MG63 (cell line): Measurements from ENCODE around the gene CKS2. TPM values are rescaled to one million over a fixed set of nuclear protein-coding genes. Genes with fewer than 3 reads are reported as not detected.
"Not testable (repeated sequence)": the region's sequence is repeated elsewhere in the genome, so short reads cannot be mapped to it uniquely, and the experiment has no call there.

Experiments used
- DNase-seq: peaks from one replicate; pipeline ENCODE4 v3.0.0-alpha.2; 2020
- H3K27me3 ChIP-seq: fragments of 250-450 bp; sonication (Bioruptor Pico); 2 replicates; pipeline ENCODE4 v1.5.1; 2020; ENCODE audit warnings: mild to moderate bottlenecking, moderate library complexity
- H3K36me3 ChIP-seq: fragments of 250-450 bp; sonication (Bioruptor Pico); 2 replicates; pipeline ENCODE4 v1.5.1; 2020; ENCODE audit warnings: mild to moderate bottlenecking, moderate library complexity
- H3K4me3 ChIP-seq: fragments of 250-450 bp; sonication (Bioruptor Pico); 2 replicates; pipeline ENCODE4 v1.5.1; 2020; ENCODE audit warnings: mild to moderate bottlenecking, moderate library complexity
- H3K9me3 ChIP-seq: fragments of 250-450 bp; sonication (Bioruptor Pico); 2 replicates; pipeline ENCODE4 v1.5.1; 2020; ENCODE audit warnings: mild to moderate bottlenecking, moderate library complexity
- total RNA-seq: library from RNA; depleted of rRNA; stranded (reverse); fragments of >200 nt; shearing (Covaris generic); gene quantifications from 2 replicates; pipeline ENCODE4 v1.2.3, GENCODE V29; 2014; ENCODE audit warnings: low replicate concordance

The CKS2 gene
- total RNA-seq, 1 experiment from 2014 or later = 335 TPM

DNA sequence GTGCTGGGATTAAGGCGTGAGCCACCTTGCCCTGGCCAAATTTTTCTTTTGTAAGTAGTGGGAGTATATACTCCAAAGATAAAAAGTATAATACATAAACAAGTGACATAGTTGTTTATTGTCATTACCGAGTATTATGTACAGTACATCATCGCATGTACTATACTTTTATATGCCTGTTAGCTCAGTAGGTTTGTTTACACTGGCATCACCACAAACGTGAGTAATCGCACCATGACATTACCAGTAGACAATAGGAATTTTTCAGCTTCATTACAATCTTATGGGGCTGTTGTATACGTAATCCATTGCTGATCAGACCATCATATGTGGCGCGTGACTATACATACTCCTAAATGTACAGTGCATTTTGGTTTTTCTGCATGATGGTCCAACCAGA lies 17.1 kb downstream of the CKS2 start:
- no peaks in the 10 kb centered on the region for H3K9me3 ChIP-seq
- H3K36me3 ChIP-seq = peaks cover 35% of the 10 kb centered on the region
- H3K27me3 ChIP-seq = no peaks in the 10 kb centered on the region
- no peak overlapping the region for H3K4me3 ChIP-seq
- DNase-seq = peak; percentile 63

DNA sequence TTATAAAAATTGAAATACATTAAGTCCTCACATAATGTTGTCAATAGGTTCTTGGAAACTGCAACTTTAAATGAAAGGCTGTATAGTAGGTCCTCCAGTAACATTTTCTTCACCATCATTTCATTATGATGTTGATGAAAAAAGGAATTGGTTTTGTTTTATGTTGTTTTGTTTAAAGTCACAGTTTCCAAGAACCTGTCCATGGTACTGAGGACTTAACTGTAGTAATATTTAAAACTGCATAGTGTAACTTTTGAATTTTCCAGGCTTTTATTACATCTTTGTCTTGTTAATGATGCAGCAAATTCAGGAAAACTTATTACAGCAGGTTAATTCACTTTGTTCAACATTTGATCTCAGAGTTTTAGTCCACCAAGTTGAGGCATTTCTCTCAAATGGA lies 18.9 kb downstream of the CKS2 start:
- H3K9me3 ChIP-seq = no peaks in the 10 kb centered on the region
- peaks cover 47% of the 10 kb centered on the region for H3K36me3 ChIP-seq
- no peak for DNase-seq
- H3K4me3 ChIP-seq = no peak overlapping the region
- H3K27me3 ChIP-seq = no peaks in the 10 kb centered on the region

DNA sequence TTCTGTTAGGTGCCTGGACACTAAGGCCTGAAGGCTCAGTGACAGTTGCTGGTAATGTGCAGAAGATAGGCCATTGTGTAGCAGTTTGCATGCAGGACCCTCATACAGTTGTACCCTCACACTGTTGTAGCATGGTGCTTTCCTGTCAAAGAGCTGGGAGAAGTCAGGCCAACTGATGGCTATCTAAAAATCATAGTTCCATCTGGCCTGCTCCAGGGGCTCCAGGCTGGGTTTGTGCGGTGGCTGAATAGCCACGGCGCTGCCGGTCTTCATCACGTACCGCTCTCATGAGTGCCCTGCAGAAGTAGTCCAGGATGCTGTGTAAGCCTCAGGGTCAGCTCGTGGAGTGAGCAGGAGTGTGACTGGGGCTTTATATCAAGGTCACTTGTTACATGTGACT lies 19.5 kb downstream of the CKS2 start:
- no peak for DNase-seq
- no peaks in the 10 kb centered on the region for H3K9me3 ChIP-seq
- peaks cover 47% of the 10 kb centered on the region for H3K36me3 ChIP-seq
- no peak overlapping the region for H3K4me3 ChIP-seq
- H3K27me3 ChIP-seq = no peaks in the 10 kb centered on the region

DNA sequence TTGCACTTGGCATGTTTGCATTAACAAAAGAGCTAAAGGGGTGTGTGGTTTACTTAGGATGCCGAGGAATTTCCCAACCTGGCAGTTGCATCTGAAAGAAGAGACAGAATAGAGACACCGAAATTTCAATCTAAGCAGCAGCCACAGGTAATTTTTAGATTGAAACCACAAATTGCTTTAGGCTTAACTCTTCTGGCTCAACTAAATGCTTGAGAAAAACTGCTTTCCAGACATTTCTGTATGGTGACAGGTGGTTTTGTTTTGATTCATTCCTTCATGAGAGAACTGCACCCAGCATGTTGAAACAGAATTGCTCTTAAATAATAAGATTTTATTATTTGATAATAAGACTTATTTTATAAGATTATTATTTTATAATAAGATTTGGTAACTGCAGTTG lies 28.8 kb downstream of the CKS2 start:
- peaks cover 27% of the 10 kb centered on the region for H3K36me3 ChIP-seq
- no peaks in the 10 kb centered on the region for H3K27me3 ChIP-seq
- H3K4me3 ChIP-seq = no peak overlapping the region
- no peak for DNase-seq
- H3K9me3 ChIP-seq = no peaks in the 10 kb centered on the region

- Histone ChIP-seq H3K27me3 (no peaks in the 10 kb centered on the region), H3K4me3 (no peak overlapping the region), H3K9me3 (no peaks in the 10 kb centered on the region), H3K36me3 (peaks cover 31% of the 10 kb centered on the region)
- DNase-seq = no peak
These were observed 29.3 kb downstream of the CKS2 start for GRCh38 chr9:89340332-89340731.

GRCh38 chr9:89342213-89342612 lies 31.2 kb downstream of the CKS2 start:
- Histone ChIP-seq H3K36me3 (peaks cover 45% of the 10 kb centered on the region), H3K9me3 (no peaks in the 10 kb centered on the region), H3K27me3 (no peaks in the 10 kb centered on the region), H3K4me3 (no peak overlapping the region)
- DNase-seq = no peak

DNA sequence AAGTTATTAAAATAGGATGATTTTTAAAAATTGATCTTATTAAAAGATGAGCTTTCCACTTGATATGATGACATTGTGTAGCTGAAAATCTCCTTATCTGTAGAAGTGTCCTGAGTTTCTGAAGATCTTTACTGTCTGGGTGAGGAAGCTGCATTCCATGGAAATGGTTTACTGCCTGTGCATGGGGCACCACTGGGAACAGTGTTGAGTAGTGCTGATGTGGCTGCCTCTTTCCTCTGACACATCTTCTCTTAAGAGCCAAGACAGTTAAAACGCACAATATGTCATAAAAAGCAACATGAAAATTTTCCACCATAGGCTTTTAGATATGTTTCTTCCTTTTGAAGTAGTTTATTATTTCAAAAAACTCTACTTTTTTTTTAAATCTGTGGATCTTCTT lies 32.0 kb downstream of the CKS2 start:
- H3K27me3 ChIP-seq = no peaks in the 10 kb centered on the region
- H3K36me3 ChIP-seq = peaks cover 48% of the 10 kb centered on the region
- H3K4me3 ChIP-seq = no peak overlapping the region
- no peak for DNase-seq
- no peaks in the 10 kb centered on the region for H3K9me3 ChIP-seq

DNA sequence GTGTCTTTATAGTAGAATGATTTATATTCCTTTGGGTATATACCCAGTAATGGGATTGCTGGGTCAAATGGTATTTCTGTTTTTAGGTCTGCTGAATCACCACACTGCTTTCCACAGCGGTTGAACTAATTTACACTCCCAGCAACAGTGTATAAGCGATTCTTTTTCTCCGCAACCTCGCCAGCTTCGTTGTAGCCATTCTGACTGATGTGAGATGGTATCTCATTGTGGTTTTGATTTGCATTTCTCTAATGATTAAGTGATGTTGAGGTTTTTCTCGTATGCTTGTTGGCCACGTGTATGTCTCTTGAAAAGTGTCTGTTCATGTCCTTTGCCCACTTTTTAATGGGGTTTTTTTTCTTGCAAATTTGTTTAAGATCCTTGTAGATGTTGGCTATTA lies 32.8 kb downstream of the CKS2 start:
- not testable (repeated sequence) for H3K27me3 ChIP-seq, H3K9me3 ChIP-seq, DNase-seq, H3K4me3 ChIP-seq
- H3K36me3 ChIP-seq = peaks cover 54% of the 10 kb centered on the region

- Histone ChIP-seq H3K36me3 (peaks cover 56% of the 10 kb centered on the region), H3K4me3 (no peak overlapping the region)
- DNase-seq = no peak
These were observed 34.5 kb downstream of the CKS2 start for GRCh38 chr9:89345476-89345875.

DNA sequence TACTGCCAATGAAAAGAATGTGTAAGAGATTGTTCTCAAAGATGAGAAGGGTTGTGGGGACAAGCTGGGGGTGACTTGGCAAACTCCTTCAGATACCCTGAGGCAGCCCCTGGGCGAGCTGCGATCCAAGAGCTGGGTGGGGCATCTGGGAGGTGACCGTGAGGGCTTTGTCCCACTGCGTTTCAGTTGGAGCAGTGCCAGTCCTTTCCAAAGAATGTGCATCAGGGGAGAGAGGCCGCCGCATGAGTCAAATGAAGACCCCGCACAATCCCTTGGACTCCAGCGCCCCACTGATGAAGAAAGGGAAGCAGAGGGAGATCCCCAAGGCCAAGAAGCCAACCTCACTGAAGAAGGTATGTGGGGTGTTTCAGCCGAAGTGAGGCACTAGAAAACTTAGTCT lies 35.7 kb downstream of the CKS2 start:
- Histone ChIP-seq H3K9me3 (no peaks in the 10 kb centered on the region), H3K27me3 (no peaks in the 10 kb centered on the region), H3K36me3 (peaks cover 49% of the 10 kb centered on the region), H3K4me3 (no peak overlapping the region)
- DNase-seq = no peak

More at GRCh38 chr9:89345476-89345875, 34.5 kb downstream of the CKS2 start:
- H3K9me3 ChIP-seq = no peaks in the 10 kb centered on the region
- no peaks in the 10 kb centered on the region for H3K27me3 ChIP-seq

DNA sequence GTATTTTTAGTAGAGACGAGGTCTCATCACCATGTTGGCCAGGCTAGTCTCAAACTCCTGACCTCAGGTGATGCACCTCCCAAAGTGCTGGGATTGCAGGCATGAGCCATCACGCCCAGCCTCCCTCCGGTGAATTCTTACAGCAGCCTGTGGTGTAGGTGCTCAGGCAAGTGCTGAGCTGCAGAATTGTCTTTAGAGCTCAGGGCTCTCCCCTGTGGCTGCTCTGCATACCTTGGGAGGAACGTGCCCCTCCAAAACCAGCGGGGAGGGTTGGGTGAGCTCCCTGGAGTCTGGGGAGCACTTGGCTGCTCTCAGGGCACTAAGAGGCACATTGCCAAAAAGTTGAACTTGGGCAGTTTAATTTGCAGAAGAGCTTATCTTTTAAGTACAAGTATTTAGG lies 36.7 kb downstream of the CKS2 start:
- DNase-seq = no peak
- peaks cover 43% of the 10 kb centered on the region for H3K36me3 ChIP-seq
- no peak overlapping the region for H3K4me3 ChIP-seq
- no peaks in the 10 kb centered on the region for H3K9me3 ChIP-seq
- H3K27me3 ChIP-seq = no peaks in the 10 kb centered on the region

GRCh38 chr9:89349607-89350006 lies 38.6 kb downstream of the CKS2 start:
- Histone ChIP-seq H3K4me3 (no peak overlapping the region), H3K36me3 (peaks cover 42% of the 10 kb centered on the region), H3K9me3 (no peaks in the 10 kb centered on the region), H3K27me3 (no peaks in the 10 kb centered on the region)
- no peak for DNase-seq

DNA sequence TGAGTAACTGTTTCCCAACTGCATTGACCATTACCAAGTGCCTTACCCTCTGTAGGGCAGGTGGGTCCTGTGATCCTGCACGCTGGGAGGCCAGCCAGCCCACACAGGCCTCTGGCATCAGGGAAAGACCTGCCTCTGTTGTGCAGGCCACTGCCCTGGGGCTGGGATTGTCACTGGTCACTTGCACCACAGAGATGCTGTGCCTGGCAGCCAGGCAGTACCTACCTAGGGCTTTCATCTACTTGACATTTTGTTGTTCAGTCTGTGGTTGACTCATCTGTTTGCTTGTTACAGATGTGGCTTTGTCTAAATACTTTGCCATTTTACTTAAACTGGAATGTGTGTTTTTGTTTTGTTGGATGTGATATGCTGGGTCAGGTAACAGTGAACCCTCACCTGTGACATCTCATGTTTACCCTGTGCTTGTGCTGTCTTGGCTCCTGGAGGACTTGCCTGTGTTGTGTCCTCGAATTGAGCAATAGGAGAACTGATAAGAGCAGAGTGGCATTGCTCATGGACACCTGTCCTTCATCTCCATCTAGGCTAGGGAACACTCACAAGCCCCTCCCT lies 40.1 kb downstream of the CKS2 start:
- no peak for DNase-seq
- Histone ChIP-seq H3K36me3 (peaks cover 37% of the 10 kb centered on the region), H3K4me3 (no peak overlapping the region), H3K27me3 (no peaks in the 10 kb centered on the region), H3K9me3 (no peaks in the 10 kb centered on the region)

- DNase-seq = no peak
- peaks cover 33% of the 10 kb centered on the region for H3K36me3 ChIP-seq
- no peak overlapping the region for H3K4me3 ChIP-seq
- no peaks in the 10 kb centered on the region for H3K9me3 ChIP-seq
- H3K27me3 ChIP-seq = no peaks in the 10 kb centered on the region
These were observed 40.7 kb downstream of the CKS2 start for GRCh38 chr9:89351584-89352300.

DNA sequence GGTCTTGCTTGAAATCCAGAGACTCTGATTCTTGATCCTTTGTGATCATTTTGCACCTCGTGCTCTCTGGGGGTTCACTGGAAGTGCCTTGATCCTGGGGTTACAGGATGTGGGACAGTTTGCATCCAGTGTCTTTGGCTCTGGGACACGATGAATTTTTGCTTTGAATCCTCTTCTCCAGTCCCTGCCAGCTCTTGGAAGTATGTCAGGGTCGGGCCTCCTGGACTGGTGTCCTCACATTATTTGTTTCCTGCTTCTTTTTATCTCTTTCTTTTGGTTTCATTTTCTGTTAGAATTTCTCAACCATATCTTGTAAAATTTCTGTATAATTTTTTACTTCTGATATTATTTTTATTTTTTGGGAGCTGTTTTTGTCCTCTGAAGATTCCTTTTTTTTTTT lies 41.5 kb downstream of the CKS2 start:
- Histone ChIP-seq H3K36me3 (peaks cover 33% of the 10 kb centered on the region), H3K9me3 (no peaks in the 10 kb centered on the region), H3K4me3 (no peak overlapping the region), H3K27me3 (no peaks in the 10 kb centered on the region)
- no peak for DNase-seq

DNA sequence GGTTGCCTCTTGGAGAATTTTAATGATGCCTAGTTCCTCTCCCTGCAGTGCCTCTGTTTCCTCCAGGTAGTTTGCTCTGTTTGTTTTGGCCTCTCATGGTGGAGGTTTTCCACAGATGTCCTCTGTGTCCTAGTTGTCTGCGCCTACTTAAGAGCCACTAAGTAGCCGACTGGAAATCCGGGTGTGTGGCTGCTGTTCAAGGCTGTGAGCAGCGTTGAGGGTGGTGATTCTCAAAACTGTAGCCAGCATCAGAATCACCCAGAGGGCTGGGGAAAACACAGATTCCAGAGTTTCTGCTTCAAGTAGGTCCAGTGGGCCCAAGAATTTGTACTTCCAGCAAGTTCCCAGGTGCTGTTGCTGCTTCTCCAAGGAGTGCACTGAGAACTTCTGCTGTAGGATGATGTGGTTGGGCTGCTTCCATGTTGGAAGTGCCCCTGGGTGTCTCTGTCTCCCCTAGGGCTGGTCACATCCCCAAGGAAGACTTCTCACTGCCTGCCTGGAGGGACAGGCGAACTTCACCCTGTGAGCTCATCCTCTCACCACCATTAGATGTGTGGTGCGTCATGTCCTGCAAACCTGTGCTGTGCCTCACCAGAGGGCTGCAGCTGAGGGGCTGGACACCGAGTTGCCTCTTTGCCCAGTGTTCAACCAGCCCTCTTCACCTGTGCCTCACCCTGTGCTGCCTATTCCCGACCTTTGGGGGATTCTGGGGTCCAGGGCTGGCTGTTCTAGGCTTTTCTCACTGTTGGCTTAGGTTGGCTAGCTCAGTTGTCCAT lies 42.1 kb downstream of the CKS2 start:
- Histone ChIP-seq H3K27me3 (no peaks in the 10 kb centered on the region), H3K9me3 (no peaks in the 10 kb centered on the region), H3K4me3 (no peak overlapping the region), H3K36me3 (peaks cover 30% of the 10 kb centered on the region)
- DNase-seq = no peak

DNA sequence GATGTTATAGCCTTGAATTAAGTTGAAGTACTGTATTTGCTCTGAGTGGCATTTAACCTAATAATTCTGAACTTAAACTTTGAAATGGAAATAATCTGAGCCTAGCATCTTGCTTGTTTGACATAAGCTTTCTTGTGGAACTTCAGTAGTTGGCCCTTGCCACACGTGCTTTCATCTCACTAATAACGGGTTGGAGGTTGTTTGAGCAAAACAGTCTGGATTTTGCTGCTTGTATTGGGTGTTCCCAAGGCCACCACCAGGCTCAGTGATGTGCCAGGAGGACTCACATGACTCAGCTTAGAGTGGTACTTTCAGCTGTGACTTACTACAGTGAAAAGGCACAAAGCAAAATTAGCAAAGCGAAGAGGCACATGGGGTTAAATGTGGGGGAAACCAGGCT lies 43.0 kb downstream of the CKS2 start:
- Histone ChIP-seq H3K9me3 (no peaks in the 10 kb centered on the region), H3K27me3 (no peaks in the 10 kb centered on the region), H3K4me3 (no peak overlapping the region), H3K36me3 (peaks cover 25% of the 10 kb centered on the region)
- DNase-seq = no peak

DNA sequence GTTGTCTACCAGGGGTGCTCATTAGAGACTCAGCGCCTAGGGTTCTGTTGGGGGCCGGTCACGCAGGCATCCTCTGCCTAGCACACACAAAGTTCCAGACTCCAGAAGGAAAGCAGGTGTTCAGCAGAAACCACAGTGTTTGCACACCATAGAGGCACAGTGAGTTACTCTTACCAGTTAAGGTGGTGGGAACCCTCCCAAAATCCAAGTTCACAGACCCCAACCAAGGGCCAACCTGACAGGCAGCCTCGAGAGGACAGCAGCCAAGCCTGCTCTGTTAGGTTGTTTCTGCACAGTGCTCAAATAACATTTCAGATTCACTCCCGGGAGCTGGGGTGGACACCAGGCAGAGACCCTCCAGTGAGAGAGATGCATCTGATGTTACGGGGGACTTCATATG lies 43.5 kb downstream of the CKS2 start:
- Histone ChIP-seq H3K4me3 (no peak overlapping the region), H3K9me3 (no peaks in the 10 kb centered on the region), H3K36me3 (peaks cover 24% of the 10 kb centered on the region), H3K27me3 (no peaks in the 10 kb centered on the region)
- no peak for DNase-seq
